ENCODE measurements around the gene ALKBH2.
A peak's percentile ranks its signal among the peaks of the same experiment; 100 is the strongest.

Gene ALKBH2

GRCh38 chr12:109093022-109093918 lies at the start of gene ALKBH2:
ALKBH2 (minus strand) TSS chr12:109093472; CDS start chr12:109092786, 686 bp downstream.
- DNase-seq = peak; percentile 90

GRCh38 chr12:109140560-109140959 lies 47.3 kb upstream of the ALKBH2 start:
- no peak for DNase-seq

GRCh38 chr12:109139791-109140190 lies 46.5 kb upstream of the ALKBH2 start:
- no peak for DNase-seq

GRCh38 chr12:109139360-109139759 lies 46.1 kb upstream of the ALKBH2 start:
- no peak for DNase-seq

GRCh38 chr12:109137055-109137454 lies 43.8 kb upstream of the ALKBH2 start:
- DNase-seq = no peak

- no peak for DNase-seq
Measured at GRCh38 chr12:109134186-109134917, 41.1 kb upstream of the ALKBH2 start.

- DNase-seq = no peak
Measured at GRCh38 chr12:109131154-109132050, 38.1 kb upstream of the ALKBH2 start.

GRCh38 chr12:109130297-109131153 lies 37.3 kb upstream of the ALKBH2 start:
- no peak for DNase-seq

- no peak for DNase-seq
Measured at GRCh38 chr12:109127533-109128242, 34.4 kb upstream of the ALKBH2 start.

GRCh38 chr12:109126784-109127183 lies 33.5 kb upstream of the ALKBH2 start:
- DNase-seq = no peak

- DNase-seq = no peak
Measured at GRCh38 chr12:109125791-109126190, 32.5 kb upstream of the ALKBH2 start.

- DNase-seq = no peak
Measured at GRCh38 chr12:109124878-109125648, 31.8 kb upstream of the ALKBH2 start.

GRCh38 chr12:109121346-109121880 lies 28.1 kb upstream of the ALKBH2 start:
- DNase-seq = no peak

- no peak for DNase-seq
Measured at GRCh38 chr12:109120557-109120956, 27.3 kb upstream of the ALKBH2 start.

- DNase-seq = no peak
Measured at GRCh38 chr12:109120095-109120494, 26.8 kb upstream of the ALKBH2 start.

- DNase-seq = no peak
Measured at GRCh38 chr12:109116611-109116949, 23.3 kb upstream of the ALKBH2 start.

GRCh38 chr12:109115758-109116610 lies 22.7 kb upstream of the ALKBH2 start, which contains the start of gene ACACB:
ACACB (plus strand) TSS chr12:109116587; CDS start chr12:109139406, 22,819 bp downstream.
- no peak for DNase-seq

GRCh38 chr12:109115404-109115757 lies 22.1 kb upstream of the ALKBH2 start:
- no peak for DNase-seq

- no peak for DNase-seq
Measured at GRCh38 chr12:109114644-109115043, 21.4 kb upstream of the ALKBH2 start.
